ENCODE results near the gene ETV6.

DNA sequence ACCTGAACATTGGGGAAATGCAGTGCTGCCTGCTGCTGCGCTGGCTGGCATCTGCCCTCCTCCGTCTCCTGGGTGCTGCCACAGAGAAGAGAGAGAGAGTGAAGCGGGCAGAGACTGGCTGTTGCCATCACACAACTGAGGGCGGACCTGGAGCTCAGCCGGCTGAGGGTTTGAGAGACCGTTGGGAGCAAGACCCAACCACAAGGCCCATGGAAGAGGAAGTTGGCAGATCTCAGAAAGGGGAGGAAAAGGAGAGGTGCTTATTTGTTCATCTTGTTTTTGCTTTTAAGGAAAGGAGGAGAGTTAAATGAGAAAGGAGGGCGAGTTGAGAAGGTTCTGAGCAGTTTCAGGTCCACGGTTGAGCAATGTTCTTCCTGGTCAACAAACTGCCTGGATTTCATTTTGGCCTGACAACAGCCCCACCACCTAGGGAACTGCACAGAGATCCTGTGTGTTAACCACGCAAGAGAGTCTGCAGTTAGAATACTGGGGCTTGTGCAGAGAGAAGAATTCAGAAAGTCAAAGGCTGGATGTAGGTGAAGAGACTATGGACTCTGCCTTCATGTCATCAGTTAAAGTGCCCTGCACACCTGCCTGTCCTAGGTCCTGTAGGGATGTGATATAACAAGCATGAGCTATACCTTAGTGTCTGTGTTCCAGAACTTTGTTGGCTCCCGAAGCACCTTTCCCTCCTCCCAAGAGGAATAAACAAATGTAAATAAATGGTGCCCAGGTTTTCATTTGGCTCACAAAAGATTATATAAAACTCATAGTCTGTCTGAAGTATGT lies 124.6 kb downstream of the ETV6 start:
- TF ChIP-seq, protein P1, sequence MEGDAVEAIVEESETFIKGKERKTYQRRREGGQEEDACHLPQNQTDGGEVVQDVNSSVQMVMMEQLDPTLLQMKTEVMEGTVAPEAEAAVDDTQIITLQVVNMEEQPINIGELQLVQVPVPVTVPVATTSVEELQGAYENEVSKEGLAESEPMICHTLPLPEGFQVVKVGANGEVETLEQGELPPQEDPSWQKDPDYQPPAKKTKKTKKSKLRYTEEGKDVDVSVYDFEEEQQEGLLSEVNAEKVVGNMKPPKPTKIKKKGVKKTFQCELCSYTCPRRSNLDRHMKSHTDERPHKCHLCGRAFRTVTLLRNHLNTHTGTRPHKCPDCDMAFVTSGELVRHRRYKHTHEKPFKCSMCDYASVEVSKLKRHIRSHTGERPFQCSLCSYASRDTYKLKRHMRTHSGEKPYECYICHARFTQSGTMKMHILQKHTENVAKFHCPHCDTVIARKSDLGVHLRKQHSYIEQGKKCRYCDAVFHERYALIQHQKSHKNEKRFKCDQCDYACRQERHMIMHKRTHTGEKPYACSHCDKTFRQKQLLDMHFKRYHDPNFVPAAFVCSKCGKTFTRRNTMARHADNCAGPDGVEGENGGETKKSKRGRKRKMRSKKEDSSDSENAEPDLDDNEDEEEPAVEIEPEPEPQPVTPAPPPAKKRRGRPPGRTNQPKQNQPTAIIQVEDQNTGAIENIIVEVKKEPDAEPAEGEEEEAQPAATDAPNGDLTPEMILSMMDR (conservative IDR thresholded peaks at IDR 0.05; ENCODE audit: low read length) = no peak
- TF ChIP-seq EZH2phosphoT487 (IDR thresholded peaks at IDR 0.05; ENCODE audit: borderline replicate concordance, low read depth, low read length) = no peak
